K562 (cell line): ENCODE results near the gene NACC1. TPM values are rescaled to one million over a fixed set of nuclear protein-coding genes. Genes with fewer than 3 reads are reported as not detected.

Experiments used
- ETV5 ChIP-seq: sonication (generic); formaldehyde crosslinking; IDR thresholded peaks from 2 replicates; pipeline ENCODE4 v1.4.0; 2020; ENCODE audit warnings: low read depth, mild to moderate bottlenecking, missing genetic modification reagents
- GATA2 ChIP-seq: sonication (generic); formaldehyde crosslinking; IDR thresholded peaks from 2 replicates; pipeline ENCODE4 v1.4.0; 2020; ENCODE audit warnings: mild to moderate bottlenecking, missing genetic modification reagents
- GTF2A2 ChIP-seq: IDR thresholded peaks from 2 replicates; pipeline ENCODE4 v1.6.1; 2016; ENCODE audit warnings: mild to moderate bottlenecking, missing genetic modification characterization, missing compliant biosample characterization
- GTF2F1 ChIP-seq: IDR thresholded peaks from 2 replicates; pipeline ENCODE4 v1.6.1; 2011; ENCODE audit warnings: low read depth, low read length, improper control_type of control experiment
- HCFC1 ChIP-seq: IDR thresholded peaks from 2 replicates; pipeline ENCODE4 v1.6.1; 2012; ENCODE audit warnings: low read depth, low read length, improper control_type of control experiment
- HMBOX1 ChIP-seq: sonication (generic); IDR thresholded peaks from 2 replicates; pipeline ENCODE4 v1.6.1; 2016
- HNRNPUL1 ChIP-seq: fragments of 200-400 bp; formaldehyde crosslinking; IDR thresholded peaks from 2 replicates; pipeline ENCODE4 v1.6.1; 2017; ENCODE audit warnings: low read length
- KDM1A ChIP-seq, 2 experiments: fragments of 450-650 bp; IDR thresholded peaks; 2 replicates each; pipeline ENCODE4 v1.6.1; 2016; ENCODE audit warnings: mild to moderate bottlenecking in 2 of 2
- MTF1 ChIP-seq: fragments of 250-450 bp; sonication (Bioruptor Pico); IDR thresholded peaks from 2 replicates; pipeline ENCODE4 v1.9.0; 2021; ENCODE audit warnings: moderate library complexity, mild to moderate bottlenecking, inconsistent platforms, borderline replicate concordance
- NR1H2 ChIP-seq: sonication (generic); formaldehyde crosslinking; IDR thresholded peaks from 2 replicates; pipeline ENCODE4 v1.4.0; 2020; ENCODE audit warnings: mild to moderate bottlenecking, missing genetic modification reagents
- POLR2H ChIP-seq: IDR thresholded peaks from 2 replicates; pipeline ENCODE4 v1.6.1; 2016; ENCODE audit warnings: missing genetic modification characterization, low read depth, mild to moderate bottlenecking, control low read depth, missing compliant biosample characterization, moderate library complexity
- RBM34 ChIP-seq: fragments of 200-400 bp; formaldehyde crosslinking; IDR thresholded peaks from 2 replicates; pipeline ENCODE4 v1.6.1; 2018; ENCODE audit warnings: low read length, borderline replicate concordance; ENCODE audit not compliant: insufficient read depth
- RFX5 ChIP-seq: IDR thresholded peaks from 2 replicates; pipeline ENCODE4 v1.6.1; 2011; ENCODE audit warnings: low read depth, mild to moderate bottlenecking, improper control_type of control experiment, low read length
- SLC30A9 ChIP-seq: fragments of 250-450 bp; sonication (Bioruptor Pico); IDR thresholded peaks from 2 replicates; pipeline ENCODE4 v1.8.0; 2022; ENCODE audit warnings: mild to moderate bottlenecking, moderate library complexity
- SMARCE1 ChIP-seq: fragments of 450-650 bp; IDR thresholded peaks from 2 replicates; pipeline ENCODE4 v1.7.1; 2016; ENCODE audit warnings: mild to moderate bottlenecking
- SRSF9 ChIP-seq: fragments of 200-400 bp; formaldehyde crosslinking; IDR thresholded peaks from 2 replicates; pipeline ENCODE4 v1.6.1; 2017; ENCODE audit warnings: low read depth, low read length, borderline replicate concordance
- TCFL5 ChIP-seq: fragments of 250-450 bp; sonication (Bioruptor Pico); conservative IDR thresholded peaks from 2 replicates; pipeline ENCODE4 v1.6.1; 2021; ENCODE audit warnings: mild to moderate bottlenecking, moderate library complexity, matching md5 sums
- YY1 ChIP-seq, 3 experiments: IDR thresholded peaks; 2 replicates each; pipeline ENCODE4 v1.6.1; 2011; ENCODE audit warnings: low read length in 2 of 3, mild to moderate bottlenecking in 2 of 3, moderate library complexity in 2 of 3, borderline replicate concordance in 1 of 3, control low read depth in 1 of 3, low read depth in 1 of 3; ENCODE audit not compliant: insufficient read depth in 3 of 3, insufficient replicate concordance in 2 of 3, control insufficient read depth in 1 of 3, insufficient read length in 1 of 3; ENCODE audit errors: extremely low read depth in 1 of 3
- ZFP91 ChIP-seq: sonication (generic); formaldehyde crosslinking; IDR thresholded peaks from 2 replicates; pipeline ENCODE4 v1.8.0; 2022; ENCODE audit warnings: mild to moderate bottlenecking, missing genetic modification reagents
- ZNF668 ChIP-seq: fragments of 250-450 bp; sonication (Bioruptor Pico); IDR thresholded peaks from 2 replicates; pipeline ENCODE4 v1.8.0; 2022; ENCODE audit warnings: mild to moderate bottlenecking, inconsistent platforms
- ZNF75A ChIP-seq: fragments of 450-650 bp; formaldehyde crosslinking; IDR thresholded peaks from 2 replicates; pipeline ENCODE4 v1.4.0; 2020; ENCODE audit warnings: mild to moderate bottlenecking
- polyA plus RNA-seq, 8 experiments: library from polyadenylated mRNA; depleted of rRNA in 4 of 8; stranded (reverse) in 5 of 8; unstranded in 3 of 8; fragments of >200 nt; fragmentation: Nextera tagmentation in 2 of 8; fragmentation: Illumina TruSeq in 1 of 8; extraction: Ambion mirVana in 2 of 8; extraction: Trizol in 1 of 8; gene quantifications; 2 replicates each; pipeline versions ENCODE4 v1.2.1 to v1.2.3, GENCODE V29; 2011 to 2014; ENCODE audit warnings: inconsistent platforms in 1 of 8, missing spikeins in 1 of 8
- total RNA-seq, 7 experiments: library from RNA; depleted of rRNA in 6 of 7; stranded (reverse); fragments of >200 nt in 6 of 7; fragmentation: Illumina TruSeq in 2 of 7; extraction: Trizol in 2 of 7; gene quantifications; 2 replicates each; pipeline versions ENCODE4 v1.2.1 to v1.2.3, GENCODE V29; 2011 to 2021; ENCODE audit warnings: low replicate concordance in 1 of 7
- TF ChIP-seq, protein P1 (sequence below): fragments of 250-450 bp; sonication (Bioruptor Pico); IDR thresholded peaks from 2 replicates; pipeline ENCODE4 v1.5.0; 2020; ENCODE audit warnings: mild to moderate bottlenecking
- TF ChIP-seq, protein P2 (sequence below): sonication (generic); formaldehyde crosslinking; IDR thresholded peaks from 2 replicates; pipeline ENCODE4 v1.5.0; 2020; ENCODE audit warnings: missing genetic modification reagents
- TF ChIP-seq, protein P3 (sequence below): fragments of 250-450 bp; sonication (Bioruptor Pico); IDR thresholded peaks from 2 replicates; pipeline ENCODE4 v1.8.0; 2021; ENCODE audit warnings: moderate library complexity, mild to moderate bottlenecking, inconsistent platforms

Gene NACC1
- total and polyA plus RNA-seq, 9 of the 15 experiments (the other 6 are each of a cell fraction or from before 2014, with no cell fraction given): 0.04 to 96.6 (median 25.8) TPM

GRCh38 chr19:13150187-13150930 lies 32.3 kb downstream of the NACC1 start, which contains the start of the genes IER2 and STX10 (continued):
- no peak for TF ChIP-seq SLC30A9 (CRISPR knock-in tag)
- TF ChIP-seq GTF2A2: no peak
- peak; percentile 43; the same call in 1 of the 2 replicates for TF ChIP-seq GTF2F1
- TF ChIP-seq POLR2H: peak; percentile 39; the same call in 1 of the 2 replicates
- TF ChIP-seq KDM1A (IDR thresholded peaks at IDR 0.05): no peak
- no peak for TF ChIP-seq TCFL5 (CRISPR knock-in tag)
- TF ChIP-seq SMARCE1: no peak; the same call in 1 of the 2 replicates
- TF ChIP-seq ZFP91: no peak
- no peak for TF ChIP-seq SRSF9
- TF ChIP-seq ZNF668 (CRISPR knock-in tag): no peak
- no peak for TF ChIP-seq NR1H2 (CRISPR knock-in tag)
- TF ChIP-seq, protein P1, sequence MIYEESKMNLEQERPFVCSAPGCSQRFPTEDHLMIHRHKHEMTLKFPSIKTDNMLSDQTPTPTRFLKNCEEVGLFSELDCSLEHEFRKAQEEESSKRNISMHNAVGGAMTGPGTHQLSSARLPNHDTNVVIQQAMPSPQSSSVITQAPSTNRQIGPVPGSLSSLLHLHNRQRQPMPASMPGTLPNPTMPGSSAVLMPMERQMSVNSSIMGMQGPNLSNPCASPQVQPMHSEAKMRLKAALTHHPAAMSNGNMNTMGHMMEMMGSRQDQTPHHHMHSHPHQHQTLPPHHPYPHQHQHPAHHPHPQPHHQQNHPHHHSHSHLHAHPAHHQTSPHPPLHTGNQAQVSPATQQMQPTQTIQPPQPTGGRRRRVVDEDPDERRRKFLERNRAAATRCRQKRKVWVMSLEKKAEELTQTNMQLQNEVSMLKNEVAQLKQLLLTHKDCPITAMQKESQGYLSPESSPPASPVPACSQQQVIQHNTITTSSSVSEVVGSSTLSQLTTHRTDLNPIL (CRISPR knock-in tag): no peak
- TF ChIP-seq, protein P2, sequence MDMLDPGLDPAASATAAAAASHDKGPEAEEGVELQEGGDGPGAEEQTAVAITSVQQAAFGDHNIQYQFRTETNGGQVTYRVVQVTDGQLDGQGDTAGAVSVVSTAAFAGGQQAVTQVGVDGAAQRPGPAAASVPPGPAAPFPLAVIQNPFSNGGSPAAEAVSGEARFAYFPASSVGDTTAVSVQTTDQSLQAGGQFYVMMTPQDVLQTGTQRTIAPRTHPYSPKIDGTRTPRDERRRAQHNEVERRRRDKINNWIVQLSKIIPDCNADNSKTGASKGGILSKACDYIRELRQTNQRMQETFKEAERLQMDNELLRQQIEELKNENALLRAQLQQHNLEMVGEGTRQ (CRISPR knock-in tag): no peak
- TF ChIP-seq RBM34: no peak
- TF ChIP-seq HMBOX1: no peak
- TF ChIP-seq ZNF75A (CRISPR knock-in tag): no peak
- no peak for TF ChIP-seq RFX5
- TF ChIP-seq HCFC1: peak; percentile 94
- TF ChIP-seq, protein P3, sequence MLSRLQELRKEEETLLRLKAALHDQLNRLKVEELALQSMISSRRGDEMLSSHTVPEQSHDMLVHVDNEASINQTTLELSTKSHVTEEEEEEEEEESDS (CRISPR knock-in tag): no peak
- peak; percentile 98 to 100 (median 99) for TF ChIP-seq YY1 (IDR thresholded peaks at IDR 0.05; ENCODE audit: borderline replicate concordance in 1 of 3, control insufficient read depth in 1 of 3, extremely low read depth in 1 of 3, insufficient read depth in 3 of 3, insufficient read length in 1 of 3, insufficient replicate concordance in 2 of 3, low read depth in 1 of 3, low read length in 2 of 3)
- no peak for TF ChIP-seq MTF1 (CRISPR knock-in tag)
- TF ChIP-seq ETV5: peak; percentile 86
- TF ChIP-seq HNRNPUL1: no peak
- no peak for TF ChIP-seq GATA2 (CRISPR knock-in tag)
